D721Med (cell line): Measurements from ENCODE around the gene HDDC3.

ENCODE experiments used
- DNase-seq: peaks from one replicate; pipeline ENCODE4 v3.0.0; 2011; ENCODE audit warnings: low spot score; ENCODE audit not compliant: insufficient read length
- FAIRE-seq: peaks from 2 replicates; lab custom pipeline; 2011; peaks lifted over from hg19 to GRCh38; lab: Jason Lieb, UNC
- CTCF ChIP-seq: IDR thresholded peaks from 2 replicates; pipeline ENCODE4 v1.5.1; 2012; ENCODE audit warnings: mild to moderate bottlenecking, control low read depth; ENCODE audit not compliant: insufficient read depth; ENCODE audit errors: missing control alignments

HDDC3 gene

DNA sequence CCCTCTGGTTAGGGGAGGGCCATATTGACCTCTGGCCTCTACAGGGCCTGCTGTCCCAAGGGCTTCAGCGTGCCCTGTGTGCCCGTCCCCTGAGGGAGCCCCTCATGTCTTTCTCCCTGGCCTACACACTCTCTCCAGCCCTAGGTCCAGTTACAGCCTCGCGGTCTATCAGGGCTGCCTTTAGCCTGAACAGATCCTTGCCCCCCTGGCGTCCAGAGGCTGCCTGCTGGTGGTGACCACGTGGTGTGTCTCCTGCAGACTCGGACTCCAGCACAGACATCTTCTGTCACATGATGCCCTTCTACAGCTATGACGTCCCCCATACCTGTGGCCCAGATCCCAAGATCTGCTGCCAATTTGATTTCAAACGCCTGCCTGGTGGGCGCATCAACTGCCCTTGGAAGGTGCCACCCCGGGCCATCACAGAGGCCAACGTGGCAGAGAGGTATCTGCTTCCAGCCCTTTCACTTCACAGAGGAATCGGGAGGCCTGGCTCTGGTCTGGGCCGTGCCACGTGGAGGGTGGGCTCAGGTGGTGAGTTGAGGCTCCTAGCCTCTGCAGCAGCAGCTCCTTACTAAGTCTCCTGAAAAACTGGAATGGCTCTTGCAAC lies 25.2 kb downstream of the HDDC3 start:
- no peak for TF ChIP-seq CTCF
- FAIRE-seq (no peak), DNase-seq (no peak)

DNA sequence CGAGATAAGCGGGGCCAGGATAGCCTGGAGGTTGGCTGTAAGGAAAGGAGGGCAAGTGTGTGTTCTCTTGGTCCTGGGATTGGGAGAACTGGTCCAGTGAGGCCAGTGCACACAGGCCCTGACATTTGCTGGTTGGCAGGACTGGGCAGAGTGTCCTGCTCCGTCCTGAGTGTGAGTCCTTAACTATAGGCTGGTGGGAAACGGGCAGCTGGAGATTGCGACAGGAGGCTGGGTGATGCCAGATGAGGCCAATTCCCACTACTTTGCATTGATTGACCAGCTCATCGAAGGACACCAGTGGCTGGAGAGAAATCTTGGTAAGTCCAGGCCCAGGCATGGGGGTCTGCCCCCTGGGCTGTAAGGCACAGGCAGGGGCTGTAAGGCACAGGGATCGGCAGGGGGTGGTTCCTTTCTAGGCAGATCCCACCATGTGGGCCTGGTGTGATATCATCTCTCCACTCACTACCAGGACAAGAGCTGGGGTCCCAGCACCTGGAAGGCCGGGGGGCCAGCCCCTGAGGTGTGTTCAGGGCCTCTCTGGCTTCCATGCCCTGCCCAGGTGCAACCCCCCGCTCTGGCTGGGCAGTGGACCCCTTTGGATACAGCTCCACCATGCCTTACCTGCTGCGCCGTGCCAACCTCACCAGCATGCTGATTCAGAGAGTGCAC lies 26.0 kb downstream of the HDDC3 start:
- FAIRE-seq = no peak
- no peak for TF ChIP-seq CTCF
- DNase-seq = no peak

DNA sequence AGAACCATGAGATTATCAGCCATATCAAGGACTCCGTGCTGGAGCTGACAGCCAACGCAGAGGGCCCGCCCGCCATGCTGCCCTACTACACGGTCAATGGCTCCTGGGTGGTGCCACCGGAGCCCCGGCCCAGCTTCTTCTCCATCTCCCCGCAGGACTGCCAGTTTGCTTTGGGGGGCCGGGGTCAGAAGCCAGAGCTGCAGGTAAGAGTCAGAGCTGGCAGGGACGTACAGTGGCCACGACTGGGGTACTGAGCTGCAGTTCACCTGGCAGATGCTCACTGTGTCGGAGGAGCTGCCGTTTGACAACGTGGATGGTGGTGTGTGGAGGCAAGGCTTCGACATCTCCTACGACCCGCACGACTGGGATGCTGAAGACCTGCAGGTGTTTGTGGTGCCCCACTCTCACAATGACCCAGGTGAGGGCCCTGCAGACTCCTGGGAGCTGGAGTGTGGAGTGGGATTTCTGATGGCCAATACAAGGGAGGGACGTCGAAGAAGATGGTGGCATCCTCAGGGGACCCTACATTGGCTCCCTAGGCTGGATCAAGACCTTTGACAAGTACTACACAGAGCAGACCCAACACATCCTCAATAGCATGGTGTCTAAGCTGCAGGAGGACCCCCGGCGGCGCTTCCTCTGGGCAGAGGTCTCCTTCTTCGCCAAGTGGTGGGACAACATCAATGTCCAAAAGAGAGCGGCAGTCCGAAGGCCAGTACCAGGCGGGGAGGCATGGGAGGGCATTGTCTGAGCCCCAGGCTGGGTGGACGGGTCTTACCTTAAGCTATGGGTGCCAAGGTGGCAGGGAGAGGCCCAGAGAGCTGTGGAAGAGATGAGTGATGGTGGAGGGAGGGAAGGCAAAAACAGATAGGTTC lies 26.8 kb downstream of the HDDC3 start:
- DNase-seq = no peak
- FAIRE-seq = no peak
- TF ChIP-seq CTCF = no peak

DNA sequence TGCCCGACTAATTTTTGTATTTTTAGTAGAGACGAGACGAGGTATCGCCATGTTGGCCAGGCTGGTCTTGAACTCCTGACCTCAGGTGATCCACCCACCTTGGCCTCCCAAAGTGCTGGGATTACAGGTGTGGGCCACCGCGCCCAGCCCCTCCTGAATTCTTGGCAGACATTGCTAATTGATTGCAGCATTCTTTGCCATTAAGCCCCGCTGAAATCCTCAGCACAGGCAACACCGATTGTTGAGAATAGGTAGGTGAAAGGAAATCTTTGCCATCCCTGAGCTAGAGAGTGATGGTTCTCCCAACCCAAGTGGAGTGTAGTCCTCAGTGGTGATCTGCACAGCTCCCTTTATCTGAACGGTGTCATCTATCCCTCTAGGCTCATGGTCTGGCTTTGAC lies 27.6 kb downstream of the HDDC3 start:
- FAIRE-seq = no peak
- no peak for TF ChIP-seq CTCF
- DNase-seq = no peak

DNA sequence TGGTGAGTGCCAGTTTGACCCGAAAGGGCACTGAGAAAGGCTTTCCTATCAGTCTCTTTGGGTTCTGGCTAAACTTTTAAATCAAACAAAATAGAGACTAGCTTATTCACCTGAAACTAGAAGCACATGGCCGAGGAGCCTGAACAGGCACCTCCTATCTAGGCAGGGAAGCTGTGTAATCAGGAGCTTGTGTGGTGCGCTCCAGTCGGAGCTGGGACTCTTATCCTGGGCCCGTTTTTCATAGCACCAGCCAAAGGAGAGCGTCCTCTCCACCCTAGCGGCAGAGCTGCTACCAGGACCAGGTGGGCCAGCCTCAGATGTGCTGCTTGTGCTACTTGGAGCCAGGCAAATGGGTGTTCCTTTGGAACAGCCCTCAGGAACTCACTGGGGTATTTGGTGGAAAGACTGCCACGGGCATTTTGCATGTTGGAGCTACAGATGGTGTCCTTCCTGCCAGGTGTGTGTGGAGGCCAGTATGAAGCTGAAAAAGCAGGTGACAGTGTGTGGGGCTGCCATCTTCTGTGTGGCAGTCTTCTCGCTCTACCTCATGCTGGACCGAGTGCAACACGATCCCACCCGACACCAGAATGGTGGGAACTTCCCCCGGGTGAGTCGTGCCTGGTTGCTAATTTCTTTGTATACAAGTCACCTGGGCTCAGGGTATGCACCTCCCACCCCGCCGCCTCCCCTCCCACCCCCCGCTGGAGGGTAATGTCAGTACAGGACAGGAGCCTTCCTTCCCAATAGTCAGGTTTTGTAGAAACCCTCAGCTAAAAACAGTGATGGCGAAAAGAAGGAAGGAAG lies 28.4 kb downstream of the HDDC3 start:
- FAIRE-seq (no peak), DNase-seq (no peak)
- TF ChIP-seq CTCF = no peak

DNA sequence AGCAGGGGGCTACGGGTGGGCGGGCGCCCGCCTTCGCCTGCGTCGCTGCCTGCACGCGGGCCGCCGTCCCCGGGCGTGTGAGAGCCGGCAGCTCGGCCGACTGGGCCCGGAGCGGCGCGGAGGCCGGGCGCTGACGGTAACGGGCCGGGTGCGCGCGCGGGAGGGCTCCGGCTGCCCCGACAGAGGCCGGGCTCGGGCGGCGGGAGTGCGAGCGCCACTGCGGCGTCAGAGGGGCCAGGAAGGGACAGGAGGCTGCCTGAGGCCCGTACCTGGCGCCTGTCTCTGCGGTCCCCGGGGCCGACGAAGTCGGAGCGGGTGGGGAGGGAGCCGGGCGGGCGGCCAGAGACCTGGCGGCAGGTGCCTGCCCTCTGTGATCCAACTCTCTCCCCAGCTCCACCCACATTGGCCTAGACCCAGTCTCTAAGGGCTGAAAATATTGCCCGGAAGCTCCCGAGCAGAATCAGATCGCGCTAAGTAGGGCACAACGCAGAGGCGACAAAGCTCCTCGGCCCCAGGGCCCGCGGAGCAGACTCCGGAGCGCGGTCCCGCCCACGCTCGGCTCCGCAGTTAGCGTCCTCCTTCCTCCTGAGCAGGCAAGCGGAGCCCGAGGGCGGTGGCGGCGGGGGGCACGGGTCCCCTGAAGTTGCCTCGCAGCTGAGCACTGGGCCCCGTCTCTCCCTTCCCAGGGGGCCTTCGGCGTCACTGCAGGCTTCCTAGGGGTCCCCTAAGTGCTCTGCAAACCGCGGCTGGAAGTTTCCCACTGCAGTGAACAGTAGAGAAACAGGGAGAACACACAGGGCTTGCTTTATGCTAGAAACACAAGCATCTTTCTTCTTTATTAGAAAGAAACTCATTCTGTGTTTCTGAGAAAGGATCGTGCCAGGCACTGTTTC lies 29.3 kb downstream of the HDDC3 start, which contains the start of gene MAN2A2:
Gene MAN2A2 (plus strand): TSS at position 463 of the 893 bp plus-strand sequence. CDS start 906 bp downstream, outside the sequence.
- no peak for FAIRE-seq
- TF ChIP-seq CTCF = no peak
- DNase-seq = peak; percentile 57
